HCT116 (cell line): Measurements from ENCODE around the gene AIM2. TPM values are rescaled to one million over a fixed set of nuclear protein-coding genes. Genes with fewer than 3 reads are reported as not detected.

Experiments
- ATAC-seq: fragments of 200-7000 bp; cut with Tn5 transposase; 2 replicates; pipeline ENCODE4 v1.9.1; 2020; ENCODE audit warnings: mild to moderate bottlenecking, moderate library complexity
- BruUV-seq: library from RNA; stranded (reverse); fragments of 400-500 nt; replicated peaks from 2 replicates; lab custom pipeline; 2021; lab: Mats Ljungman, UMichigan
- CTCF ChIA-PET: fragments of 300-600 bp; sonication (Branson Sonifier 250); formaldehyde crosslinking; loops from one replicate; lab custom pipeline; 2021; ENCODE audit warnings: antibody characterized with exemption; lab: Charles Lee
- POLR2A ChIA-PET: fragments of 300-600, 350-600 bp; sonication (Branson Sonifier 250); formaldehyde crosslinking; loops from one replicate; lab custom pipeline; 2021; ENCODE audit warnings: antibody characterized with exemption; lab: Charles Lee
- RAD21 ChIA-PET, 2 experiments: fragments of 300-600 bp; sonication (Branson Sonifier 250); formaldehyde crosslinking; loops; one replicate each; lab custom pipeline; 2023; ENCODE audit warnings: low total read pairs in 2 of 2; ENCODE audit not compliant: uncharacterized antibody in 2 of 2, unreplicated experiment in 2 of 2, low non-redundant PET in 1 of 2; lab: Charles Lee
- DNase-seq: peaks from one replicate; pipeline ENCODE4 v3.0.0-alpha.2; 2010; ENCODE audit warnings: low read depth, low spot score
- H2AFZ ChIP-seq: fragments of 200-600 bp; shearing (Covaris generic), sonication (generic); 2 replicates; pipeline ENCODE4 v1.6.1; 2017; ENCODE audit warnings: low read depth, mixed run types, mixed read lengths, antibody characterized with exemption, low read length; ENCODE audit not compliant: poor library complexity, severe bottlenecking
- H3K27ac ChIP-seq: 2 replicates; pipeline ENCODE4 v1.5.1; 2012; ENCODE audit warnings: low read depth, low read length
- H3K27me3 ChIP-seq: fragments of 200-600 bp; sonication (generic); 2 replicates; pipeline ENCODE4 v1.6.1; 2016; ENCODE audit warnings: mixed run types, low read length, mixed read lengths; ENCODE audit not compliant: insufficient read depth
- H3K36me3 ChIP-seq, 2 experiments: fragments of 200-500 bp in 1 of 2; fragments of 200-600 bp in 1 of 2; sonication (Bioruptor generic) in 1 of 2; sonication (generic) in 1 of 2; 2 replicates each; pipeline versions ENCODE4 v1.5.1 to v1.6.1; 2014 to 2016; ENCODE audit warnings: low read length in 2 of 2, inconsistent platforms in 1 of 2, mixed read lengths in 1 of 2, mixed run types in 1 of 2; ENCODE audit not compliant: insufficient read depth in 2 of 2, control insufficient read depth in 1 of 2
- H3K4me1 ChIP-seq, 2 experiments: fragments of 200-600 bp in 1 of 2; sonication (generic) in 1 of 2; 2 replicates each; pipeline versions ENCODE4 v1.5.1 to v1.6.1; 2012 to 2017; ENCODE audit warnings: low read length in 2 of 2, inconsistent platforms in 1 of 2, mild to moderate bottlenecking in 1 of 2, mixed read lengths in 1 of 2, mixed run types in 1 of 2, moderate library complexity in 1 of 2; ENCODE audit not compliant: insufficient read depth in 2 of 2, control insufficient read depth in 1 of 2
- H3K4me2 ChIP-seq: fragments of 200-600 bp; sonication (generic); 2 replicates; pipeline ENCODE4 v1.6.1; 2017; ENCODE audit warnings: mixed run types, low read length, mixed read lengths
- H3K4me3 ChIP-seq, 2 experiments: fragments of 200-600 bp in 1 of 2; sonication (generic) in 1 of 2; replicated peaks in 1 of 2; 2 replicates each; pipeline ENCODE4 v1.5.1; 2011 to 2016; ENCODE audit warnings: low read length in 2 of 2, control low read depth in 1 of 2, low read depth in 1 of 2, mild to moderate bottlenecking in 1 of 2, mixed read lengths in 1 of 2, mixed run types in 1 of 2
- H3K79me2 ChIP-seq: fragments of 200-600 bp; sonication (generic); 2 replicates; pipeline ENCODE4 v1.6.1; 2017; ENCODE audit warnings: mild to moderate bottlenecking, mixed run types, low read length, moderate library complexity, mixed read lengths; ENCODE audit not compliant: insufficient read depth
- H3K9ac ChIP-seq: fragments of 200-600 bp; sonication (generic); 2 replicates; pipeline ENCODE4 v1.6.1; 2016; ENCODE audit warnings: low read length, mixed read lengths
- H3K9me2 ChIP-seq: fragments of 200-600 bp; sonication (generic), shearing (Covaris generic); 2 replicates; pipeline ENCODE4 v1.6.1; 2017; ENCODE audit warnings: mixed run types, mild to moderate bottlenecking, moderate library complexity; ENCODE audit not compliant: insufficient read depth
- H3K9me3 ChIP-seq, 2 experiments: fragments of 200-500 bp in 1 of 2; fragments of 200-600 bp in 1 of 2; sonication (Bioruptor generic) in 1 of 2; sonication (generic) in 1 of 2; 2 replicates each; pipeline ENCODE4 v1.6.1; 2014 to 2017; ENCODE audit warnings: low read length in 2 of 2, mixed read lengths in 2 of 2, inconsistent platforms in 1 of 2, low read depth in 1 of 2, mild to moderate bottlenecking in 1 of 2, mixed run types in 1 of 2, moderate library complexity in 1 of 2; ENCODE audit not compliant: control insufficient read depth in 1 of 2, insufficient read depth in 1 of 2
- H4K20me1 ChIP-seq: fragments of 200-600 bp; sonication (generic), shearing (Covaris generic); 2 replicates; pipeline ENCODE4 v1.6.1; 2017; ENCODE audit warnings: mixed run types, mild to moderate bottlenecking, moderate library complexity; ENCODE audit not compliant: insufficient read depth
- ATF3 ChIP-seq: IDR thresholded peaks from 2 replicates; pipeline ENCODE4 v1.6.1; 2012
- CBX3 ChIP-seq: IDR thresholded peaks from 2 replicates; pipeline ENCODE4 v1.6.1; 2012; ENCODE audit warnings: low read depth
- CEBPB ChIP-seq: IDR thresholded peaks from 2 replicates; pipeline ENCODE4 v1.6.1; 2012; ENCODE audit warnings: low read depth
- CTCF ChIP-seq, 3 experiments: fragments of 200-600 bp in 1 of 3; sonication (generic) in 1 of 3; IDR thresholded peaks in 2 of 3; conservative IDR thresholded peaks in 1 of 3; 2 replicates each; pipeline ENCODE4 v1.5.1; 2012 to 2017; ENCODE audit warnings: low read depth in 2 of 3, low read length in 2 of 3, antibody characterized with exemption in 1 of 3, borderline replicate concordance in 1 of 3, control low read depth in 1 of 3, mild to moderate bottlenecking in 1 of 3, mixed read lengths in 1 of 3, mixed run types in 1 of 3, moderate library complexity in 1 of 3; ENCODE audit not compliant: insufficient read depth in 1 of 3
- ELF1 ChIP-seq: IDR thresholded peaks from 2 replicates; pipeline ENCODE4 v1.6.1; 2012; ENCODE audit warnings: low read depth, borderline replicate concordance
- EZH2 ChIP-seq: fragments of 200-600 bp; sonication (generic); IDR thresholded peaks from 2 replicates; pipeline ENCODE4 v1.6.1; 2017; ENCODE audit warnings: antibody characterized with exemption, mixed run types
- EZH2phosphoT487 ChIP-seq: fragments of 200-600 bp; IDR thresholded peaks from 2 replicates; pipeline ENCODE4 v1.6.1; 2018; ENCODE audit warnings: antibody characterized with exemption, borderline replicate concordance
- JUND ChIP-seq: IDR thresholded peaks from 2 replicates; pipeline ENCODE4 v1.6.1; 2012
- MAX ChIP-seq: IDR thresholded peaks from 2 replicates; pipeline ENCODE4 v1.6.1; 2012
- POLR2A ChIP-seq: IDR thresholded peaks from 2 replicates; pipeline ENCODE4 v1.7.0; 2011; ENCODE audit warnings: borderline replicate concordance; ENCODE audit not compliant: insufficient read depth, insufficient read length; ENCODE audit errors: extremely low read depth
- REST ChIP-seq: IDR thresholded peaks from 2 replicates; pipeline ENCODE4 v1.6.1; 2012; ENCODE audit warnings: low read depth
- SIN3A ChIP-seq: IDR thresholded peaks from 2 replicates; pipeline ENCODE4 v1.6.1; 2012; ENCODE audit warnings: low read depth
- SP1 ChIP-seq: IDR thresholded peaks from 2 replicates; pipeline ENCODE4 v1.6.1; 2012; ENCODE audit warnings: low read depth
- SRF ChIP-seq: IDR thresholded peaks from 2 replicates; pipeline ENCODE4 v1.6.1; 2012; ENCODE audit warnings: low read depth
- TCF7L2 ChIP-seq: IDR thresholded peaks from 2 replicates; pipeline ENCODE4 v1.7.0; 2011; ENCODE audit warnings: borderline replicate concordance, inconsistent platforms; ENCODE audit not compliant: insufficient read depth, insufficient read length; ENCODE audit errors: extremely low read depth
- ZBTB33 ChIP-seq: IDR thresholded peaks from 2 replicates; pipeline ENCODE4 v1.6.1; 2011; ENCODE audit warnings: mild to moderate bottlenecking, low read length, moderate library complexity; ENCODE audit not compliant: insufficient replicate concordance; ENCODE audit errors: extremely low read depth
- ZNF274 ChIP-seq: fragments of 200-500 bp; sonication (Bioruptor generic); IDR thresholded peaks from 2 replicates; pipeline ENCODE4 v1.6.1; 2014; ENCODE audit warnings: mild to moderate bottlenecking, low read depth, low read length, inconsistent platforms
- intact Hi-C: fragments of 100-400 bp; cut with micrococcal nuclease; formaldehyde crosslinking; loops from 2 replicates; pipeline ENCODE4 v1.10.0; 2022
- total RNA-seq: library from RNA; stranded (reverse); gene quantifications from one replicate; pipeline ENCODE4 v1.2.1, GENCODE V29; 2021; ENCODE audit not compliant: unreplicated experiment

The AIM2 gene
- total RNA-seq, 1 experiment from 2014 or later, result not detected

GRCh38 chr1:159014851-159015250 is 61.7 kb downstream of the AIM2 start (continued):
- TF ChIP-seq ATF3 (no peak), ZNF274 (no peak), EZH2phosphoT487 (no peak)

GRCh38 chr1:159014003-159014571 is 62.5 kb downstream of the AIM2 start:
- RAD21 ChIA-PET, result no interaction called here
- H4K20me1 ChIP-seq, result no peaks in the 10 kb centered on the region
- H3K27me3 ChIP-seq, result peaks cover 9% of the 10 kb centered on the region
- H3K4me1 ChIP-seq, result no peaks in the 10 kb centered on the region
- no peak overlapping the region for H3K4me2 ChIP-seq
- H3K9ac ChIP-seq, result no peak overlapping the region
- H2AFZ ChIP-seq, result no peak overlapping the region
- CTCF ChIA-PET, result no interaction called here
- H3K4me3 ChIP-seq, result no peak overlapping the region
- no TSS peak for BruUV-seq
- DNase-seq, result no peak
- POLR2A ChIA-PET, result interaction anchor here (0.5 kb wide), 1 partner anchor 527 kb away, joined by 3 read pairs; no protein-coding TSS in a partner anchor
- no peak overlapping the region for H3K27ac ChIP-seq
- intact Hi-C loops, result no loop called here
- H3K36me3 ChIP-seq, result no peaks in the 10 kb centered on the region
- no peaks in the 10 kb centered on the region for H3K79me2 ChIP-seq
- ATAC-seq, result no peak
- no peaks in the 10 kb centered on the region for H3K9me2 ChIP-seq
- H3K9me3 ChIP-seq, result no peaks in the 10 kb centered on the region
- TF ChIP-seq SP1 (no peak), CEBPB (no peak), TCF7L2 (no peak), ELF1 (no peak), ZBTB33 (no peak), SIN3A (no peak), CTCF (IDR thresholded peaks at IDR 0.05 in 2 of 3, conservative IDR thresholded peaks at IDR 0.05 in 1 of 3; ENCODE audit: borderline replicate concordance in 1 of 3, insufficient read depth in 1 of 3, low read depth in 2 of 3, low read length in 2 of 3) (no peak), CBX3 (no peak), EZH2phosphoT487 (no peak), ATF3 (no peak), EZH2 (no peak), ZNF274 (no peak), MAX (no peak), POLR2A (no peak), SRF (no peak), REST (no peak), JUND (no peak)
